ENCODE results near the gene CLPTM1L.

CLPTM1L gene

DNA sequence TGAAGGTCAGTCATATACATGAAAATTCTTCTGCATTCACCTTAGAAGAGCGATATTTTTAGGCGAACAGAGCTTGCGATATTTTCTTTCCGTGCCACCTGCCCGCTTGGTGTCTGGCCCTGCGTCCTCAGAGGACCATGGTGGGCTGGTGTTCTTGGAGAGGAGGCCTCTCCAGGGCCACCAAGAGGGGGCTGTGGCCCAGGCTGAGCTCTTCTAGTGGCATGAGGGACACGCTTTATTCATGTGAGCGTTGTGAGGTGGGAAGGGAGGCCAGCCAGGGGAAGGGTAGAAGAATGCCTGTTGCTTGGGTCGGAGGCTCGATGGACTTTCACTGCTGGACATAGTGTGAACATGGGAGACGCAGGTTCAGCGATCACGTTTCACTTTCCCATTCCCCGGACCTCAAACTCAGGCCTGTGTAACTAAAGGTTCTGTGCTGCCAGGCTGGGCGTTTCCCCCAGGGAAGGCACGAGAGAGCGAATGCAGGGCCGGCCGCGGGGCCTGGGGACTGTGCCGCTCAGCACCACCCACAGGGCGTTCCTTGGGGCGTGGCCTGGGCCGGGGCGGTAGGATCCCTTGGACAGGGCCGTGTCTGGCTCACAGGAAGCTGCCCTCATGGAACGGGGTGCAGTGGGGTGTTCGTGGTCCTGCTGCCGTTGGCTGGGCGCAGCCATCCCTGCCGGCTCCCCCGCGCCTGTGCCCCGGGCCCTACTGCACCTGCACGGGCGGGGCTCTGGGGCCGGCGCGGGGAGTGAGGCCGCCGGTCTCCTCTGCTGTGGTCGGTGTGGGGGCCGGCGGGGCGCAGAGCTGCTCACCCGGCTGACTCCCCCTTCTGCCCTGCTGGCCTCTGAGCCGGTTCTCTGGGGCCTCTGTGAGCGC, 40.7 kb upstream of the CLPTM1L start:
- DNase-seq (ENCODE audit: low read depth, low spot score) = peak; percentile 27
- H3K4me3 ChIP-seq (ENCODE audit: low read depth, low read length) = peak overlapping the region; percentile 36
- in situ Hi-C loops (cut with HindIII; ENCODE audit: low sequenced_read_pairs) = no loop called here
- TF ChIP-seq, protein P1, sequence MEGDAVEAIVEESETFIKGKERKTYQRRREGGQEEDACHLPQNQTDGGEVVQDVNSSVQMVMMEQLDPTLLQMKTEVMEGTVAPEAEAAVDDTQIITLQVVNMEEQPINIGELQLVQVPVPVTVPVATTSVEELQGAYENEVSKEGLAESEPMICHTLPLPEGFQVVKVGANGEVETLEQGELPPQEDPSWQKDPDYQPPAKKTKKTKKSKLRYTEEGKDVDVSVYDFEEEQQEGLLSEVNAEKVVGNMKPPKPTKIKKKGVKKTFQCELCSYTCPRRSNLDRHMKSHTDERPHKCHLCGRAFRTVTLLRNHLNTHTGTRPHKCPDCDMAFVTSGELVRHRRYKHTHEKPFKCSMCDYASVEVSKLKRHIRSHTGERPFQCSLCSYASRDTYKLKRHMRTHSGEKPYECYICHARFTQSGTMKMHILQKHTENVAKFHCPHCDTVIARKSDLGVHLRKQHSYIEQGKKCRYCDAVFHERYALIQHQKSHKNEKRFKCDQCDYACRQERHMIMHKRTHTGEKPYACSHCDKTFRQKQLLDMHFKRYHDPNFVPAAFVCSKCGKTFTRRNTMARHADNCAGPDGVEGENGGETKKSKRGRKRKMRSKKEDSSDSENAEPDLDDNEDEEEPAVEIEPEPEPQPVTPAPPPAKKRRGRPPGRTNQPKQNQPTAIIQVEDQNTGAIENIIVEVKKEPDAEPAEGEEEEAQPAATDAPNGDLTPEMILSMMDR (IDR thresholded peaks at IDR 0.05; ENCODE audit: low read depth, low read length) = no peak

DNA sequence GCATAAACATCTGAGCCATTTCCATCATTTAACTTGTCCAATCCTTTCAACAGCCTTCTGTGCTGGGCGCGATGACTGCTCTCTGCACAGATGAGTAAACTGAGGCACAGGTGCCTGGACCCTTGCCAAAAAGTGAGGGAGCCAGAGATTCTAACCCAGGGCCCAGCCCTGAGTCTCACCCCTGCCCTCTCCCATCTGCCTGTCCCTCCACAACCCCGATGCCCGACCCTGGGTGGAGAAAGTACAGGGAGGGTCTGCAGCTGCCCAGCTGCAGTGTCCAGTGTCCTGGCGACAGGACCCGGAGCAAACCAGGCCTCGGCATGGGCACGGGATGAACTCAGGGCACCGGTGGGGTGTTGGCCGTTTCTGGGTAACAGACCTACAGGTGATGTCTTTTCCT, 39.6 kb upstream of the CLPTM1L start:
- in situ Hi-C loops (cut with HindIII; ENCODE audit: low sequenced_read_pairs) = no loop called here
- H3K4me3 ChIP-seq (ENCODE audit: low read depth, low read length) = no peak overlapping the region
- no peak for DNase-seq (ENCODE audit: low read depth, low spot score)
- TF ChIP-seq, protein P1 (IDR thresholded peaks at IDR 0.05; ENCODE audit: low read depth, low read length) = no peak

DNA sequence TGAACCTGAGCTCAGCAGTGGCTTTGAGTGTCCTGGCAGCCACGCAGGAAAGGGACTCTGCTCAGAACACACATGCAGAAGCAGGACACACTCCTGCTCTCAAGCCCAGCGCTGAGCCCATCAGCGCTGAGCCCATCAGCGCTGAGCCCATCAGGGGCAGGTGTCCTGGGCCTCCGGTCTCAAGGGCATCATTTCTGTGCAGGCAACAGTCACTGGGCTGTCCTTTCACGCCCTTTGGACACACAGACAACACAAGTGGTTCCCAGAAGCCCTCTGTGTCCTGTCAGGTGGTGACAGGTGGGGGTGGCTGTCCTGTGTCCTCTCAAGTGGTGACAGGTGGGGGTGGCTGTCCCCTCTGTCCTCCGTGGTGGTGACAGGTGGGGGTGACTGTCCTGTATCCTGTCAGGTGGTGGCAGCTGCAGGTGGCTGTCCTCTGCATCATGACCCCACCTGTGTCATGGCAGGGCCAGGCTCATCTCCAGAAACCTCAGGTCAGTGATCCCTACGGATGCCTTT, 39.0 kb upstream of the CLPTM1L start:
- in situ Hi-C loops (cut with HindIII; ENCODE audit: low sequenced_read_pairs) = no loop called here
- no peak for DNase-seq (ENCODE audit: low read depth, low spot score)
- H3K4me3 ChIP-seq (ENCODE audit: low read depth, low read length) = no peak overlapping the region
- TF ChIP-seq, protein P1 (IDR thresholded peaks at IDR 0.05; ENCODE audit: low read depth, low read length) = no peak

DNA sequence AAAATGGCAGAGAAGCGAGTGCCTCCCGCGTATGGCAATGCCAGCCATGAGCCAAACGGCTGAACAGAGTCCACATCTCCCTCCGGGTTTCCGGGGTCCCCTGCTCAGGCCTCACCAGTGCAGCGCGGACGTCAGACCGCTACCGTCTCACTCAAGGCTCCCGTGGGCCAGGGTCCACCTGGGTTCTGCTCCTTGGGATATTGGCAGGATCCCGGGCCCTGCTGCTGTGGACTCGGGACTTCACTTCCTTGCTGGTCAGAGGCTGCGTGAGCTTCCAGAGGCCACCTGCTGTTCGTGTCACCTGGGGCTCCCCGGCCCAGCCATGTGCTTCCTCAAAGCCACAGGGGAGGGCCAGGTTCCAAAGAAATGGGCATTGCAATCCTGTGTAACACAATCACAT, 38.4 kb upstream of the CLPTM1L start:
- in situ Hi-C loops (cut with HindIII; ENCODE audit: low sequenced_read_pairs) = no loop called here
- no peak for DNase-seq (ENCODE audit: low read depth, low spot score)
- TF ChIP-seq, protein P1 (IDR thresholded peaks at IDR 0.05; ENCODE audit: low read depth, low read length) = no peak
- no peak overlapping the region for H3K4me3 ChIP-seq (ENCODE audit: low read depth, low read length)

DNA sequence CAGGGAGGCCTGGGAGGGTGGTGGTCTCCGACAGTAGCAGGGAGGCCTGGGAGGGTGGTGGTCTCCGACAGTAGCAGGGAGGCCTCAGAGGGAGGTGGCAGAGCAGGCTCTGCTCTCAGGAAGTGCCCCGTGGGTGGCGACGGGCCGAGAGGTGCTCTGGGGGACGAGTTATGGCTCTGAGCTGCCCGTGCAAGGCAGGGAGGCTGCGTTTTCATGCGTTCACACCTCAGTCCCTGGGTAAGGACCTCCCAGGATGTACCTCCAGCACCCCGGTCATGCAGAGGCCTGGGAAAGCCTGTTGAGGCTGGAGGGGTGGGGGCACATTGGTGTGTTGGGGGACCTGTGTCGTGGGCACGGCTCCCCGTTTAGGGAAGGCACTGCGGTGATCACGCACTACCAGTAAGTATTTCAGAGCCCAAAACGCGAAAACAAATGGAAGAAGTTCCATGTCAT, 37.4 kb upstream of the CLPTM1L start:
- DNase-seq (ENCODE audit: low read depth, low spot score) = no peak
- H3K4me3 ChIP-seq (ENCODE audit: low read depth, low read length) = no peak overlapping the region
- in situ Hi-C loops (cut with HindIII; ENCODE audit: low sequenced_read_pairs) = no loop called here
- TF ChIP-seq, protein P1 (IDR thresholded peaks at IDR 0.05; ENCODE audit: low read depth, low read length) = no peak

DNA sequence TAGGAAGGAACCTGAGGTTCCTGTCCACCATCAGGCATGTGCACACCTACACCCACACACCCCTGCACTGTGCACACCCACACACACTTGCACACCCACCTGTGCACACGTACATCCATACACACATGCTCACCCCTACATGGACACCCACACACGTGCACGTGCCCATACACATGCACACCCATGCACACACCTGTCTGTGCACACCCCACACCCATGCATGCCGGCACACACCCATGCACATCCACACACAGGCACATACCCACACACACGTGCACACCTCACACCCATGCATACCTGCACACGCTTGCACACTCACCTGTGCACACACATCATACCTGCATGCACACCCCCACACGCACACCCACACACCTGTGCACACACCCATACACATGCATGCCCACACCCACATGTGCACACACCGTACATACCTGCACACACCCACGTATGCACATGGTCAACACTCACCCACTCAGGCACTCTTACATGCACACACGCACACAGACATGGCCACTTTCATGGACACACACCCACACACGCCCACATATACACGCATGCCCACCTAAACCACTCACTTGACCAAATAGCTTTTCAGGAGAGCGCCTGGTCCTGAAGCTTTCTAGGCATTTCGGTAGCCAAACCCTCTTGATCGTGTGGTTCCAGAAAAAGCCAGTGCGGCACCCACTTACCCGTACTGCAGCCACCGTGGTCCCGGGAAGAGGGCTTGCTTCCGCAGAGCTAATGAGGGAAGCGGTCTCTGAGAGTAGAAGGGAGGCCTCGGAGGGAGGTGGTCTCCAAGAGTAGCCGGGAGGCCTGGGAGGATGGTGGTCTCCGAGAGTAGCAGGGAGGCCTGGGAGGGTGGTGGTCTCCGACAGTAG, 36.7 kb upstream of the CLPTM1L start:
- no peak overlapping the region for H3K4me3 ChIP-seq (ENCODE audit: low read depth, low read length)
- in situ Hi-C loops (cut with HindIII; ENCODE audit: low sequenced_read_pairs) = no loop called here
- TF ChIP-seq, protein P1 (IDR thresholded peaks at IDR 0.05; ENCODE audit: low read depth, low read length) = no peak
- no peak for DNase-seq (ENCODE audit: low read depth, low spot score)
